Osteoblast (primary cell): ENCODE results near the gene ZNF474. TPM values are rescaled to one million over a fixed set of nuclear protein-coding genes. Genes with fewer than 3 reads are reported as not detected.

ENCODE experiments used
- DNase-seq: peaks from one replicate; pipeline ENCODE4 v3.0.0; 2011; ENCODE audit warnings: low spot score, mixed read lengths; ENCODE audit not compliant: insufficient read length; ENCODE audit errors: missing footprints
- H2AFZ ChIP-seq: 2 replicates; pipeline ENCODE4 v1.6.0; 2011; ENCODE audit warnings: mild to moderate bottlenecking, low read length
- H3K27ac ChIP-seq: 2 replicates; pipeline ENCODE4 v1.5.1; 2011; ENCODE audit warnings: mild to moderate bottlenecking, low read depth, low read length, moderate library complexity
- H3K27me3 ChIP-seq: 2 replicates; pipeline ENCODE4 v1.6.0; 2012; ENCODE audit warnings: mild to moderate bottlenecking, control low read depth, inconsistent platforms, low read length, moderate library complexity; ENCODE audit not compliant: insufficient read depth
- H3K36me3 ChIP-seq: 2 replicates; pipeline ENCODE4 v1.5.1; 2011; ENCODE audit warnings: mild to moderate bottlenecking, low read length, control low read depth, moderate library complexity; ENCODE audit not compliant: insufficient read depth
- H3K4me1 ChIP-seq: 2 replicates; pipeline ENCODE4 v1.5.1; 2011; ENCODE audit warnings: mild to moderate bottlenecking, low read length, control low read depth, moderate library complexity; ENCODE audit not compliant: insufficient read depth
- H3K4me2 ChIP-seq: 2 replicates; pipeline ENCODE4 v1.6.0; 2011; ENCODE audit warnings: mild to moderate bottlenecking, low read length; ENCODE audit not compliant: insufficient read depth
- H3K4me3 ChIP-seq: fragments of 200-600 bp; sonication (generic); 3 replicates; pipeline ENCODE4 v1.5.1; 2012; ENCODE audit warnings: mild to moderate bottlenecking, low read length, inconsistent platforms; ENCODE audit not compliant: insufficient read depth
- H3K79me2 ChIP-seq: 2 replicates; pipeline ENCODE4 v1.6.0; 2012; ENCODE audit warnings: mild to moderate bottlenecking, low read length, control low read depth, inconsistent platforms; ENCODE audit not compliant: insufficient read depth
- H3K9me3 ChIP-seq: 2 replicates; pipeline ENCODE4 v1.5.1; 2011; ENCODE audit warnings: low read depth, low read length, control low read depth
- H4K20me1 ChIP-seq: 2 replicates; pipeline ENCODE4 v1.6.0; 2012; ENCODE audit warnings: mild to moderate bottlenecking, low read length, control low read depth; ENCODE audit not compliant: insufficient read depth
- CTCF ChIP-seq: IDR thresholded peaks from 2 replicates; pipeline ENCODE4 v1.5.1; 2011; ENCODE audit warnings: mild to moderate bottlenecking, low read depth, low read length, moderate library complexity; ENCODE audit errors: extremely low read depth
- total RNA-seq: library from RNA; depleted of rRNA; stranded (reverse); fragments of >200 nt; gene quantifications from 2 replicates; pipeline ENCODE4 v1.2.3, GENCODE V29; 2012

Gene ZNF474
- total RNA-seq, 1 donor = 0.72 TPM

GRCh38 chr5:122153230-122153629, 23.9 kb downstream of the ZNF474 start:
- no peaks in the 10 kb centered on the region for H4K20me1 ChIP-seq
- no peaks in the 10 kb centered on the region for H3K27me3 ChIP-seq
- peaks cover 63% of the 10 kb centered on the region for H3K4me1 ChIP-seq
- peak; percentile 74 for DNase-seq
- H2AFZ ChIP-seq = no peak overlapping the region
- no peaks in the 10 kb centered on the region for H3K36me3 ChIP-seq
- H3K79me2 ChIP-seq = no peaks in the 10 kb centered on the region
- no peak for TF ChIP-seq CTCF
- H3K9me3 ChIP-seq = no peaks in the 10 kb centered on the region
- peak overlapping the region; percentile 95 for H3K27ac ChIP-seq
- no peak overlapping the region for H3K4me3 ChIP-seq
- peak overlapping the region; percentile 62 for H3K4me2 ChIP-seq

- Histone ChIP-seq H2AFZ (no peak overlapping the region), H3K36me3 (no peaks in the 10 kb centered on the region), H3K79me2 (no peaks in the 10 kb centered on the region), H4K20me1 (no peaks in the 10 kb centered on the region), H3K4me2 (no peak overlapping the region), H3K9me3 (no peaks in the 10 kb centered on the region), H3K27ac (peak overlapping the region; percentile 95), H3K27me3 (no peaks in the 10 kb centered on the region), H3K4me1 (peaks cover 63% of the 10 kb centered on the region), H3K4me3 (no peak overlapping the region)
- no peak for TF ChIP-seq CTCF
- no peak for DNase-seq
Observed at GRCh38 chr5:122153774-122154173, 24.4 kb downstream of the ZNF474 start.

- Histone ChIP-seq H3K79me2 (no peaks in the 10 kb centered on the region), H3K4me1 (peaks cover 58% of the 10 kb centered on the region), H3K36me3 (no peaks in the 10 kb centered on the region), H4K20me1 (no peaks in the 10 kb centered on the region), H3K27ac (peak overlapping the region; percentile 95), H3K4me2 (peak overlapping the region; percentile 21), H3K9me3 (no peaks in the 10 kb centered on the region), H3K4me3 (no peak overlapping the region), H2AFZ (peak overlapping the region; percentile 39), H3K27me3 (no peaks in the 10 kb centered on the region)
- no peak for DNase-seq
- TF ChIP-seq CTCF = no peak
Observed at GRCh38 chr5:122154491-122154890, 25.1 kb downstream of the ZNF474 start.

GRCh38 chr5:122154910-122155309, 25.6 kb downstream of the ZNF474 start:
- Histone ChIP-seq H3K4me3 (no peak overlapping the region), H3K36me3 (no peaks in the 10 kb centered on the region), H4K20me1 (no peaks in the 10 kb centered on the region), H3K4me2 (peak overlapping the region; percentile 21), H2AFZ (peak overlapping the region; percentile 39), H3K27me3 (no peaks in the 10 kb centered on the region), H3K4me1 (peaks cover 54% of the 10 kb centered on the region), H3K9me3 (no peaks in the 10 kb centered on the region), H3K79me2 (no peaks in the 10 kb centered on the region), H3K27ac (peak overlapping the region; percentile 95)
- peak; percentile 15 for TF ChIP-seq CTCF
- DNase-seq = peak; percentile 62
